Progenitor cell of endocrine pancreas (in vitro differentiated cells): ENCODE results near the gene KIF3C. TPM values are rescaled to one million over a fixed set of nuclear protein-coding genes. Genes with fewer than 3 reads are reported as not detected.
"Not testable (repeated sequence)": the region's sequence is repeated elsewhere in the genome, so short reads cannot be mapped to it uniquely, and the experiment has no call there.

Source experiments
- DNase-seq: peaks from one replicate; pipeline ENCODE4 v3.0.0; 2021; ENCODE audit warnings: low spot score; ENCODE audit not compliant: unreplicated experiment
- H3K27ac Mint-ChIP-seq: 2 replicates; pipeline ENCODE4 v1.8.0; 2021; ENCODE audit warnings: mild to moderate bottlenecking, moderate library complexity, mixed read lengths
- H3K27me3 Mint-ChIP-seq: 2 replicates; pipeline ENCODE4 v1.8.0; 2021; ENCODE audit warnings: mixed read lengths
- H3K36me3 Mint-ChIP-seq: 2 replicates; pipeline ENCODE4 v1.8.0; 2022; ENCODE audit warnings: mixed read lengths; ENCODE audit not compliant: insufficient read depth
- H3K4me1 Mint-ChIP-seq: 2 replicates; pipeline ENCODE4 v1.8.0; 2021; ENCODE audit warnings: low read depth, mixed read lengths
- H3K4me3 Mint-ChIP-seq: 2 replicates; pipeline ENCODE4 v1.8.0; 2021; ENCODE audit warnings: low read depth, mild to moderate bottlenecking, moderate library complexity, mixed read lengths
- H3K9me3 Mint-ChIP-seq: 2 replicates; pipeline ENCODE4 v1.8.0; 2021; ENCODE audit warnings: low read depth, mixed read lengths
- CTCF ChIP-seq: fragments of 200-600 bp; sonication (generic); IDR thresholded peaks from one replicate; pipeline ENCODE4 v1.5.0; 2021; ENCODE audit warnings: antibody characterized with exemption, mild to moderate bottlenecking; ENCODE audit not compliant: unreplicated experiment
- total RNA-seq: library from RNA; stranded (reverse); gene quantifications from 2 replicates; pipeline ENCODE4 v1.2.1, GENCODE V29; 2021

Gene KIF3C
- total RNA-seq, 1 donor from 2014 or later, result 42.3 TPM

DNA sequence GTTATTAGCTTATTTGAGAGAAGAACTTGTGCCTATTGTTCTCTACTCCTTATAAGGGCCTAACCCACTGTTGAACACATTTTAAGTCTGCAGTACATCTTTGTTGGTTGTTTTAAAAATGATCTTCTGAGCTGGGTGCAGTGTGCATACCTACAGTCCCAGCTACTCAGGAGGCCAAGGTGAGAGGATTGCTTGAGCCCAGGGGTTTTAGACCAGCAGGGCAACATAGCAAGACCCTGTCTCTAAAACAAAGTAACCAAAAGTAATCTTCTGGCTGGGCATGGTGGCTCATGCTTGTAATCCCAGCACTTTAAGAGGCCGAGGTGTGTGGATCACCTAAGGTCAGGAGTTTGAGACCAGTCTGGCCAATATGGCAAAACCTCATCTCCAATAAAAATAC is 25.8 kb upstream of the KIF3C start:
- no peak overlapping the region for H3K27ac Mint-ChIP-seq
- no peak overlapping the region for H3K4me3 Mint-ChIP-seq
- peaks cover 3% of the 10 kb centered on the region for H3K9me3 Mint-ChIP-seq
- no peak for DNase-seq
- no peaks in the 10 kb centered on the region for H3K36me3 Mint-ChIP-seq
- H3K4me1 Mint-ChIP-seq, result peaks cover 19% of the 10 kb centered on the region
- peaks cover 6% of the 10 kb centered on the region for H3K27me3 Mint-ChIP-seq
- TF ChIP-seq CTCF, result no peak

- H3K9me3 Mint-ChIP-seq, result no peaks in the 10 kb centered on the region
- no peak for DNase-seq
- no peaks in the 10 kb centered on the region for H3K36me3 Mint-ChIP-seq
- peaks cover 14% of the 10 kb centered on the region for H3K27me3 Mint-ChIP-seq
- TF ChIP-seq CTCF, result no peak
- peaks cover 2% of the 10 kb centered on the region for H3K4me1 Mint-ChIP-seq
- no peak overlapping the region for H3K27ac Mint-ChIP-seq
- H3K4me3 Mint-ChIP-seq, result no peak overlapping the region
Observed at GRCh38 chr2:26002632-26003310, 20.5 kb upstream of the KIF3C start.

- TF ChIP-seq CTCF, result no peak
- H3K27ac Mint-ChIP-seq, result no peak overlapping the region
- DNase-seq, result no peak
- H3K27me3 Mint-ChIP-seq, result peaks cover 14% of the 10 kb centered on the region
- no peak overlapping the region for H3K4me3 Mint-ChIP-seq
- no peaks in the 10 kb centered on the region for H3K36me3 Mint-ChIP-seq
- peaks cover 2% of the 10 kb centered on the region for H3K4me1 Mint-ChIP-seq
- no peaks in the 10 kb centered on the region for H3K9me3 Mint-ChIP-seq
Observed at GRCh38 chr2:26001743-26002351, 19.6 kb upstream of the KIF3C start.

- Mint-ChIP-seq H3K9me3 (no peaks in the 10 kb centered on the region), H3K4me1 (peaks cover 2% of the 10 kb centered on the region)
- no peak for TF ChIP-seq CTCF
Observed at GRCh38 chr2:26000561-26001082, 18.3 kb upstream of the KIF3C start.

GRCh38 chr2:25999406-25999805 is 17.1 kb upstream of the KIF3C start:
- H3K36me3 Mint-ChIP-seq, H3K4me3 Mint-ChIP-seq, H3K4me1 Mint-ChIP-seq, DNase-seq, H3K9me3 Mint-ChIP-seq: not testable (repeated sequence)
- Mint-ChIP-seq H3K27me3 (peaks cover 11% of the 10 kb centered on the region), H3K27ac (peak overlapping the region; percentile 3)

More at GRCh38 chr2:26000561-26001082, 18.3 kb upstream of the KIF3C start:
- Mint-ChIP-seq H3K27ac (no peak overlapping the region), H3K36me3 (no peaks in the 10 kb centered on the region), H3K27me3 (peaks cover 14% of the 10 kb centered on the region), H3K4me3 (no peak overlapping the region)
- no peak for DNase-seq

- H3K27ac Mint-ChIP-seq, result not testable (repeated sequence)
- H3K27me3 Mint-ChIP-seq, result peaks cover 11% of the 10 kb centered on the region
Observed at GRCh38 chr2:25998816-25999383, 16.6 kb upstream of the KIF3C start.

More at GRCh38 chr2:25998816-25999383, 16.6 kb upstream of the KIF3C start:
- not testable (repeated sequence) for DNase-seq, H3K4me1 Mint-ChIP-seq, H3K4me3 Mint-ChIP-seq, H3K9me3 Mint-ChIP-seq, H3K36me3 Mint-ChIP-seq
